GF-D8 (cell line): Measurements from ENCODE around the gene STK32B.

Experiments used
- DNase-seq: peaks from one replicate; lab custom pipeline; 2025; lab: John Stamatoyannopoulos, UW

STK32B gene

DNA sequence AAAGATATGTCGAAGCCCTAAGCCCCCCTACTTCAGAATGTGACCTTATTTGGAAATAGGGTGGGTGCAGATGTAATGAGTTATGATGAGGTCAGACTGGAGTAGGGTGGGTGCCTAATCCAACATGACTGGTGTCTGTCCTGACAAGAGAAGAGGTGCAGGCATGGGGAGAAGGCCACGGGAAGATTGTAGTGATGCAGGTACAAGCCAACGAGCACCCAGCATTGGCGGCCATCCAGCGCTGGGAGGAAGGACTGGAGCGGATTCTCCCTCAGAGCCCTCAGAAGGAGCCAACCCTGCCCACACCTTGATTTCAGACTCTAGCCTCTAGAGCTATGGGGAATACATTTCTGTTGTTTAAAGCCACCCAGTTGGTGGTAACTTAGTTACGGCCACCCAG is 419.9 kb downstream of the STK32B start:
- no peak for DNase-seq

DNA sequence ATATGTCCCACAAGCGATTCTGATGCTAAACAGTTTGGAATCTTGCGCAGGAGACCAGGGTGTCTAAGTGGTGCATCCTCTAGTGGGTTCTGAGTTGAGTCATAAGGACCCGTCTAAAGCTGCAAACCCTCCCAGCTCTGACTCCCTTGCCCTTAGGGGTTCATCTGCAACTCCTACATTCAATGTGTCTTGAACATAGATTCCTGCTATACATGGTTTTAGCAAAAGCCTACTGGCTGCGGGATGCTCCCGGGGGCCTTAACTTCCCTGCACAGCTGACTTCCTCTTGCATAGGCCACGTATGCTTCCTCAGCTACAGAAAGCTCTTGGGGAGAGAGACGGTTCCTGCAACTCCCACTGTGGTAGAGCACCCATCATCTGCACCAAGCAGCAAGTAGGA is 420.4 kb downstream of the STK32B start:
- DNase-seq: no peak

DNA sequence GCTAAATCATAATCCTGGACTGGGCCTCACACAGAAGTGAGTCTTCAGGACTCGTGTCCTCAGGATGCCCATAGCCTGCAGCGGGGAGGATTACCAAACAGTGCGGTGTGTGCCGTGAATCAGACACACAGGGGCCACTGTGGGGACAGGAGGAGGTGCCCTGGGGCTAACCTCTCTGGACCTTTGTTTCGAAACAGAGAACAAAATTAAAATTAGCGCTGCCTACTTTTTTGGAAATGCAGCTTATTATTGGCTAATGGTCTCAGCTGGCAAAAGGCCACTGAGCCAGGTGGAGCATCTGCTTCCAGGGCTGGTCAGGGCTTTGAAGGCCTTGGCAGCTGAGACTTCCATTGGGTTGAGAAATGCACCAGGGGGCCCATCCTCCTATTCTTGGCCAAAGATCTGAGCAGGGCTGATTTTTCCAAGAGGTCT is 420.9 kb downstream of the STK32B start:
- no peak for DNase-seq

DNA sequence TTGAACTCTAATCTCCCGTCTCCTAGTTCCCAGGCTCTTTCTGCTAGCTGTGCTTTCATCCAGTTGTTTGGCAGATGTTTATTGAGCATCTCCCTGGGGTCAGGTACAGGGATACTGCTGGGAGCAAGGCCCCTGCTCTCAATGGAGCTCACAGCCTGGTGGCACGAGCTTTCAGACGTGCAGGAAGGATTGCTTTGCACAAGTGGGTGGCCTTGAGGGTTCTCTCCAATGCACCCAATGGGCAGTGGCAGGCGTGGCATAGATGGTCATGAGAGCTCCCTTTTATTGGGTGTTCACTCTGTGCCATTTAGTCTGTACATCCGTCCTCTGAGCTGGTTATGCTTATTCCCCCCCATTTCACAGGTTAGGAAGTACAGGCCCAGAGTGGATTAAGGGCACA is 421.8 kb downstream of the STK32B start:
- no peak for DNase-seq

DNA sequence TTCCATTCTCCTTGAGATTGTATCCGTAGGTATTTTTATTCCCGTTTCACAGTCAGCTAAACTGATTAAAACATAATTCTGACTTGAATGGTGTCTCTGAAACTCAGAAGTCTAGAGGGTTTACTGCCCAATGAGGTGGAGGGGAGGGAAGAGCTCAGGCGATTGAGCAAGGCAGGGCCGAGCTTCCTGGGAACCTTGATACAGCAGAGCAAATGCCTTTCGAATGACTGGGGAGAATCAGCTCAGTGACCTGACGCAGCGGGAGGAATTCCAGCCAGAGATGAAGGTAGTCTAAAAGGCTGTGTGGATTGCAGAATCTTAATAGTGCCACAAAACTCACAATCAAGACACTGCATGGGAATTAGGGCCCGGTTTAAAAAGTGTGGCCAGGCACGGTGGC is 423.5 kb downstream of the STK32B start:
- DNase-seq: no peak

DNA sequence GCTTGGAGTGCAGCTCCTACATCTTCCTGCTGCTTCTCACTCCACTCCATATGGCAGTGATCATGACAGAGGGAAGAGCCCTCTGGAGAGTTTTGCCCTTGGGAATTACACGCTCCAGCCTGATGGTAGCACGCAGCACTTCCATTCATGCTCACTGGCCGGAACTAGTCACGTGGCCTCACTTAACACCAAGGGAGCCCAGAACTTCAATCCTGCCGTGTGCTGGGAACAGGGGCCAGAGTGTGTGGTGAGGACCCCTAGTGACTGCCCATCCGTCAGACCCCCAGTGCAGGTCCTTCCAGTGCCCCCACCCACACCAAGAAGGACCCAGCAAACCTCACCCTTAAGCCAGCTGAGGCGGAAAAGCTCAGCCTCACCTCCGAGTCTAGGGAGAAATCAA is 426.3 kb downstream of the STK32B start:
- DNase-seq: no peak

DNA sequence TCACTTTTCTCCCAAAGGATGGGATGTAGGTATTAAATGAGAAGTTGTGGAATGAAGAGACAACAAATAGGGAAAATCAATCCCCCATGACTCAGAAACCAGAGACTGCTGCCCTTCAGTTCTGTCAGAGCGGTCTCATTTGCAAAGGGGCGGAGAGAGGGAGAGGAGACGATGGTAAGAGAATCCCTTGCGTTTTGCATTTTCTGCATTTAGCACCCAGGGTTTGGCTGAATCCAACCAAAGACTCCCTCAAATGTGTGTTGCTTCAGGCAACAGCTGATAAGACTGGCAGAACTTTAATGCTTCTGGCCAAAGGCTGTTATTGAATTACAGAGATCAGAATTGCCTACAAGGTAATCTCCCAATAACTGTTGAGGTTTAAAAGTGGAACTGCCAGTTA is 426.9 kb downstream of the STK32B start:
- DNase-seq: no peak

DNA sequence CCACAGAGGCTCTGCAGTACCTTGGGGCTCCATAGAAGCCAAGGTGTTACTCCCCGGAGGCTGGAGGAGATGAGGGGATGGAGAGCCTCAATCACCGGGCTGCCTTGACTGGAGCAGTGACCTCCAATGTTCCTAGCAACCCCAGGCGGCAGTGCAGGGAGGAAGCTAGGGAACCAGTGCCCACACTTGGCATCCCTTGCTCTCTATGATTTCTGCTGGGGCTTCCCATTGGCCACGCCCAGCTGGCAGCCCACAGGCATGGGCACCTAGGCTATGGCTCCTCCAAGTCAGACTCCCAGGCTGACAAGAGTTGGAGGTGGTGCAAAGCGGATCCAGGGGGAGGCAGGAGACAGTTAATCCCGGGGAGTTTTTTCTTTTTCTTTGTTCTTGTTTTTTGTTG is 427.4 kb downstream of the STK32B start:
- DNase-seq: no peak

DNA sequence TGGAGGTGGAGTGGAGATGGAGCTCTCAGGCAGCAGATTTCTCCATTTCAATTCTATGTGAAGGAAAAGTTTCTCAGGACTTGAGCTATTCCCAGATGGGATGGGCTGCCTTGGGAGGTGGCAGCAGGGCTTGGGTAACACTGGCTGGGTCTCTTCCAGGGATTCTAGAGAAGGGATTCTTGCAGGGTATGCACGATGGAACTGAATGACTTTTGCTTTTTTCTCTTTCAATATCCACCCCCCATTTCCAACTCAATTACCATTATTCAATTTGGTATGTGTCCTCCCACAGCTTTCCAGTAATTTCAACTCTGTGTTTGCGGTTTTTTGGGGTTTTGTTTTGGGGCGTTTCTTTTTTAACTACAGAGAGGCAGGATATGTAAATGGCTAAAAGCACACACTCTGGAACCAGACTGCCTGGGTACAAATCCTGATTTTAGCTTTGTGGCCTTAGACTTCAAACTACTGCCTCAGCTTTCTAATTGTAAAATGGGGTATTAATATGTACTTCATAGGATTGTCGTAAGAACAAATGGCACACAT is 428.3 kb downstream of the STK32B start:
- DNase-seq: no peak

DNA sequence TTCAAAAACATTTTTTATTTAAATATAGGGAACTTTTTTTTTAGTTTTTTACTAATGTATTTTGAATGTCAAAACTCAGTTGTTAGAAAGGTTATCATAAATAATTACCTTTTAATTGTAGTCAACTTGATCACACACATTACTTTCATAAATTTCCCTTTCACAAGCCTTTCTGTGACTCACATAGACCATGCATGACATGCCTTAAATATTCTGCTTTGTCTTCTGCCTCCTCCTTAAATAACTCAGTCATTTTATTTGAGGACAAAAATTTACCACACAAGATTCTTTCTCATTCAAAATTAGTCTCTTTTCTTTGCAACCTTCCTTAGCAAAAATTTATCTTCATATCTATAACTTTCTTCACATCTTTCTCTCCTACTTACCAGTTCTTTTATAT is 437.1 kb downstream of the STK32B start:
- DNase-seq: no peak

DNA sequence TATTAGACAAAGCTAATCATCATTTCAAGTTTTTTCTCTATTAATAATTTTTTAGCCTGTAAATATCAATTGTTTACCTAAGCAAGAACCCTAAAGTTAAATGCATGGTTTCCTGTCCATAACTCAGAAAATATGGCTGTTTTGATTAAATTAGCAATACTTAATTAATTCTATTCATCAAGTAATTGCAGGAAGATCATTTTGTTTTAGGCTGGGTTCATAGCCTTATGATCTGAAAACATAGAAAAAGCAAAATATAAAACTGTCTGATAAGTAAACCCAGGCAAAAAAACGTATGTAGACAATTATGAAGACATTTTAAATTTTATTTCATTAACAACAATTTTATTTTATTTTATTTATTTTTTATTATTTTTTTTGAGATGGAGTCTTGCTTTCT is 438.0 kb downstream of the STK32B start:
- no peak for DNase-seq

DNA sequence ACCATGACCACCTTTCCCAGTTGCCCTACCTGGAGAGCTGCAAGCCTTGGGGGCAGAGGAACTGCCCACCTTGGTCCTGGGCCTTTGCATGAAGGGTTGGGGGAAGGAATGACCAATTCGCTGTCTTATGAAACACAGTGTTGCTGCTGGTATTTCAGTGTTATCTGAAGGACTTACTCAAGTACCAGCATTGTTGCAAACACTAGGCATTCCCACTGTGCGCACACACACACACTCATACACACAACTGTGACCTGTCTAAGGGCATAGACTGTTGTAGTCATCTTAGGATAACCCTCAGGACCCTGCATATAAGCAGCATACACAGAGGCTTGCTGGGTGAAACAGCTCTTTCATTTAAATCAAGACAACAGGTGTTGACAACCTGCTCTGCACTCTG is 446.2 kb downstream of the STK32B start:
- no peak for DNase-seq

DNA sequence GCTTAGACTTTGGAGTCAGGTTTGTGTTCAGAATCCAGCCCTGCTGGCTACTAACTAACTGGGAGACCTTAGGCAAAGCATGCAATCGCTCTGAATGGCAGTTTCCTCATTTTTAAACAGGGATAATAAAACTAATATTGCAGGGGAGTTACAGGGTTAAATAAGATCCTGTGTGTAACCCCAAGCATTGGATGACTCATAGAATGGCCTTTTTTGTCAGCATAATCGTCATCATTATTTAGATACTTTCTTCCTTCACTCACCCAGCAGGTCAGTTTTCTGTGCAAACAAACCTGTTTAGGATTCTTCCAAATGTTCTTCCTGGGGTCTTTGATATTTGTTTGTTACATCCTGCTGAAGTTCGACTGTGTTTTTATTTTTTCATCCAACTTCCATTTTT is 448.9 kb downstream of the STK32B start:
- DNase-seq: no peak

DNA sequence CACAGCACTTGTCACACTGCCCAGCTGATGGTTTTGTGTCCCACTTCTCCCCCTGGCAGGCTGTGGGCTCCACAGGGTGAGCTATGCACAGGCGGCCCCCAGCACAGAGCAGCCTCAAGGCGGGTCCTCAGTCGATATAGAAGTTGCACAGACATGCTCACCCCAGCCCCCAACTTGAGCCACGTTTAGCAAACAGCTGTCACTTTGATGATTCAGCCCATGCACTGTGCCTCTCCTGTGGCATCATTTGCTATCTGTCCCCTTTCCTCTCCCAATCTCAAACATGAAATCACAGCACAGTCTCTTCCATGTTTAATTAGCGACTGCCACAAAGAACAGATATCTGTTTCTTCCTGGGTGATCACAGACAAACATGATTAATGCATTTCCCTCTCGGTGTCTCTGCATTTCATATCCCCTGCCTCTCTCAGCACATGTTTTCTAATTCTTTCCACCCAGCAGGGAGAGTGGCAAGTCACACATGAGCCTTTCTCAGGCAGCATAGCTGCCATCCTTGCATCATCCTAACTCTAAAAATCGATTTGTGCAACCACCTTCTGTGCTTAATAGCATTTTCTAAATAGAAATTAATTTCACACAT is 452.2 kb downstream of the STK32B start:
- DNase-seq: no peak

DNA sequence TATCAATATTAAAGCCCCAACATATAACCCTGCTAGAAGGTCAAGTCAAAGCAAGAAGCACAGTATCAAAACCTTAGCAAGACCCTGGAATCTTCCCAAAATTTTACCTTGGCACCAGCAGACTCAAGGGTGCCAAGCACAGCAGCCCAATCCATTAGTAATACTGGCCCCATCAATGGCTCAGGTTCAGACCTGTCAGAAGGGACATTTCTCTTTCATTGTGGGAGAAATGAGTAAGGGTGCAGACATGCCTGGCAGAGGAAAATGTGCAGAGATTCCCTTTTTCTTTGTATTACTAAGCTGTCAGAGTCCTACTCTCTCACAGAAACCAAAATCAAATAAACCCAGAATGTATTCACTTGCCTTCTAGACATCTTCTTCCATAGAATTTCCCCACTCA is 453.2 kb downstream of the STK32B start:
- DNase-seq: no peak

DNA sequence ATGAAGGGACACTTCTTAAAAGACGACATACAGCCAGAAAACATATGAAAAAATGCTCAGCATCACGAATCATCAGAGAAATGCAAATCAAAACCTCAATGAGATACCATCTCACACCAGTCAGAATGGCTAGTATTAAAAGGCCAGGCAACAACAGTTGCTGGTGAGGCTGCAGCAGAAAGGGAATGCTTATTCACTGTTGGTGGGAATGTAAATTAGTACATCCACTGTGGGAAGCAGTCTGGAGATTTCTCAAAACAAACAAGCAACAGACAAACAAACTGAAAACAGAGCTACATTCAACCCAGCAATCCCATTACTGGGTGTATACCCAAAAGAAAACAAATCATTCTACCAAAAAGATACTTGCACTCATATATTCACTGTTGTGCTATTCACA is 459.2 kb downstream of the STK32B start:
- DNase-seq: no peak

DNA sequence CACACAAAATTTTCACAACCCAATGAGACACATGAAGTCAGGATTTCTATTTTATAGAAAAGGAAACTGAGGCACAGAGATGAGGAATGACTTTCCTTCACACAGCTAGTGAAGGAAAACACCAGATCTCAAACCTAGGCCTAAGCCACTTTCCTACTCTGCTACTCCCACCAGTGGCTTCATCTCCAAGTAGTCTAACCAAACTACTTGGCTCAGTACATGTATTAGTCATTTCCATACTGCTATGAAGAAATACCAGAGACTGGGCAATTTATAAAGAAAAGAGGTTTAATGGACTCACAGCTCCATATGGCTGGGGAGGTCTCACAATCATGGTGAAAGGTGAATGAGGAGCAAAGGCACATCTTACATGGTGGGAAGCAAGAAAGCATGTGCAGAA is 460.5 kb downstream of the STK32B start:
- DNase-seq: no peak

DNA sequence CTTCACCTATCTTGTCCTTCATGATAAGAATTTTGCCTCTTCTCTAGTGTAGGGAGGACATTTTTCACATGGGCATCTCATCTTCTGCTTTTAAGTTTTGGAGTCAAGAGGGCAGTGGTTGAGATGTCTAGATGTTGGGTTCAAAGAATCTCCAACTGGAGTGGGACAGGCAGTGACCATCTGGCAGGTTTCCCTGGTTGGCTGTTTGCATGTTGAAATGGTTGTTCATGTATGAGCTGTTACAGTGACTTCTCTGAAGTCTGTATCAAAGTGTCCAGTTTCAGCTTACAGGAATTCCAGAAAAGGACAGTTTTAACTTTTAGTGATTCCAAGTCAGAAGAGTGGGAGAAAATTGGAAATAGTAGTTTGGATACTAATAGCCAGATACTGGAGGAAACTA is 464.4 kb downstream of the STK32B start:
- DNase-seq: no peak

DNA sequence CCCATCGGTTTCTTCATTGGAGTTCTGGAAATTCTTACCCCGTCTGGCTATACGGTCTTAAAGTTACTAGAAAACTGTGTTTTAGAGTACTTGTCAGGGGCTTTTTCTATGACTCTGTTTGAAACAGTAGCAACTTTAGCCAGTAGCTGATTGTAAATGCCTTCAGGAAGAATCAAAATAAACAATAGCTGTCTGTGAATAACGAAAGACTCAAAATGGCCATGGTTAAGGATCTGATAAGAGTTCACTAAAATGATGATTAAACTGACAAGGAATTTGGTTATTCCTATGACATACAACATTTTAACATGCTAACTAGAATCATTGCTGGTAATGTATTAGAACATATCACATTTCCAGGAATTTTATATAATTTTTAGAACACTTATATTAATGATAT is 466.1 kb downstream of the STK32B start:
- DNase-seq: no peak

DNA sequence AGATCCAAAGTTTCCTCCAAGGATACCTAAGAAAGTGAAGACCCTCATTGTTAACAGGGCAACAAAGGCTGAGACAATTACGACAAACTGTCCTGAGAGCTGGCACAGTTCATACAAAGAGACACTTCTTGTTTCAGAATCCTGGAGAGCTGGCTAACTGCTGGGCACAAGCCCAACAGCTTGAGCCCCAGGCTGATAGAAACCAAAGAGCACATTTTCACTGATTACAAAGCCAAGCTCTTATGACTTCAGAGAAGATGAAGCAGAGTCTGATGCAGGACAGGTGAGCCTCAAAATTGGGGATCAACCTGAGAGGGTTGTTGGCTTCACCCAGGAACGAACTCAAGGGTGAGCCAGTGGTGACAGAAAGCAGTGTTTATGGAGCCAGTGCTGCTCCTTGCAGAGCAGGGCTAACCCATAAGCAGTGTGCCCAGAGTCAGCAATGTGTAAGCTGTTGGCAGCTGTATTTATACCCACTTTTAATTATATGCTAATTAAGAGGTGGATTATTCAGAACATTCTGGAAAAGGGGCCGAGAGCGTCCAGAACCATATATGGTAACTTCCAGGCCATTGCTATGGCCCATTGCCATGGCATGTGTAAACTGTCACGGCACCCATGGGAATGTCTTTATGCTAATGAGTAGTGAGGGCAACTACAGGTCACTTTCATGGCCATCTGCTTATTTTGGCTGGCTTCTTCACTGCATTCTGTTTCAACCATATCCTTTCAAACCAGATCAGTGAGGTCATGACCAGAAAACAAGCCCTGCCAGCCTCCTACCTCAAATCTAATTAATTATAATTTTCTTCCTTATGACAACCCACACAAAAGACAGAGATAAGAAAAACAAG is 473.4 kb downstream of the STK32B start:
- no peak for DNase-seq

DNA sequence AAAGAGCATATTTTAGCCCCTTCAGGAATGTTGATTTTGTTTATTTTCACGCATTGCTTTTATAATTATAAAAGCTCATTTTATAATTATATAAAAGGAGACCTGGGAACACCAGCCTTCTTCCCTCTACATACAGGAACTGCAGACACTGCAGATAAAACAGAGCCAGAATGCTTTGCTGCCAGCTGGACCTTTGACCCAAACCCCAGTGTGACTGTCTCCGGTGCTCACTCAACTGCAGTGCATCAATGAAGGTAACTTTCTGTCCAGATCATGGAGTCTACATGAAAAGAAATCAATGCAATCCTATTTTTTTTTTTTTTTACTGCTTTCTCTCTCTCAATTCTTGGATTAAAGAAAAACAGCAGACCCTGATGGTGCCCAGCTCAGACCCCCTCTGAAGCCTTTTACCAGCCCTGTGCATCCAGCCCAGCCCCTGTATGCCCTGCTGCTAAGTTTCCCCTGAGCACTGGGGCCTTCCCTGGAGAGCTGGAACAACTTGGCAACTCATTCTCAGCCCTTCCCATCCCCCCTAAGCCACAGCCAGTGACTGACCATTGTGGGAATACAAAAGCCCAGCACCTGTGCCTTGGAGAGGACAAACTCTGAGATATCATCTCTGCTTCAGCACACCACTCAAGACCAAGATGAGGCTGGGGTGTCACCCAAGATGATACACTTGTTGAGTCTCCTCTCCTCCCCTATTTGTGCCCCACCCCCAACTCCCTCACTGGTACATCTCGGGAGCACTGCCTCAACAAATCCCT is 475.0 kb downstream of the STK32B start:
- DNase-seq: no peak

DNA sequence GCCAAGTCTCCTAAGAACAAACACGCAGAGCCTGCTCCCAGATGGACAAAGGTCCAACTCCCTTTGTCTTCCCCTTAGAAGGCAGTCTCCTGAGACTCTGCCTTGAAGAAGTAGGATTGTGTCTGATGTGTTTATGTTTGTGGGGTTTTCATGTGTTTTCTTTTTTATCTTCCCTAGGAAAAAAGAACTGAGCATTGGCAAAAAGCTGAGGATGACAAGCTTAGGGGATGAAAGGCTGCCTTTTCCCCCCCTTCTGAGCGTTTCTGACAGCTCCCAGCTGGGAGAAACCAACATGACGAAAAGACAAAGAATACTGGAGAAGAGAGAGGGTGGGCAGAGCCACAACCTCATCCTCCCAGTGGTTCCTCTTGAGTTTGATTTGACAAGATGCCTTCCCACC is 475.9 kb downstream of the STK32B start:
- DNase-seq: no peak

DNA sequence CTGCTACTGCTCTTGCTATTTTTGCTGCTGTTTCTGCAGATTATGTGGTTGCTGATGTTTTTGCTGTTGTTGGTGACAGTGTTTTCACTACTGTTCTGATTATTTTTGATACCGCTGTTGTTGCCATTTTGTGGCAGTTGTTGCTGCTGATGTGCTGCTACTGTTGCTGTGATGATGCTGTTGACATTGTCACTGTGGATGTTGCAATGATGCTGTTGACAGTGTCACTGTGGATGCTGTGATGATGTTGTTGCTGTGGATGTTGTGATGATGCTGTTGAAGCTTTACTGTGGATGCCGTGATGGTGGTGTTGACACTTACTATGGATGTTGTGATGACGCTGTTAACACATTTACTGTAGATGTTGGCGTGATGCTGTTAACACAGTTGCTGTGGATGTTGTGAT is 476.8 kb downstream of the STK32B start:
- no peak for DNase-seq
